Activated naive CD4-positive, alpha-beta T cell treated with Interleukin-2 at 50 U/mL for 16 hours (primary cell): ENCODE measurements around the gene CEBPB.

Experiments
- DNase-seq: peaks from one replicate; pipeline ENCODE4 v3.0.0-alpha.2; 2020

Gene CEBPB

DNA sequence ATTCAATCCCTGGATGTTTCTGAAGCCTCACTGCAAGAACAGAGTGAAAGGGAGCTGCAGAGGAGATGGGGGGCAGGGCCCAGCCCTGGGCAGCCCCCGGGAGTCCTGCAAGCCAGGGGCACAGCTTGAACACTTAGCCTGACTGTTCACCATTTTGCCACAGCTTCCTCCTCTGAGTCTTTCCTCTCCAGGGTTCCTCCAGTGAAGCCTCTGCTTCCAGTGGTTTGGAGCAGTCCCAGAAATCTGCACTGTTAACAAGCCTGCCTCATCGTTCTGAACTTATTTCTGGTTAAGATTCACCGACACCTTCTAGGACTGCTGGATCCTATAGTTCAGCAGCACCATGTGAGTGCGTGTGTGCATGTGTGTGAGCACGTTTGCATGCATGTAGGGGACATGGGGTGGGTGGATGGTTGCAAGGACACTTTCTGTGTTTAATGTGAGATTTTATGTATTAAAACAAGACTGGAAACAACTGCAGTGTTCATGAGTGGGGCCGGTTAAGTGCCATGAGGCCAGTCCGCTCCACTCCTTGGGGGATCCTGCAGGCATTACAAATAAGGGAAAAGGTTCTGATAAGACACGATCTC, 24.6 kb downstream of the CEBPB start:
- no peak for DNase-seq

DNA sequence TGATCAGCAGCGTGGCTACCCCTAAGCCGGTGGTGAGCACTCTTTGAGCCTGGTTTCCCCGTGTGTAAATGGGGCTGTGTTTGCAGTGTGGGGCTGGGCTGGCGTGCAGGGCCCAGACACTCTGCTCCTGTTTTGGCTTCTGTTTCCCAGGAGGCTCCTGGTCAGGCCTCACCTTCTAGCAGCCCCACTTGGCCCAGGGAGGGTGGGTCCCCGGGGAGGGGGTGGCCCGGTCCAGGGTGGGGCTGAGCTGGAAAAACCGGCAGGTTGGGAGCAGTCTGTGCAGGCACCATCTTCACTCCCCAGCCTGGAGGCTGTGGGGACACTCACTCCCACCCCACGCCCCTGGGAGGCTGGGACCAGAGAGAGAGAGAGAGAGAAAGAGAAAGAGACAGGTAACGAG, 25.3 kb downstream of the CEBPB start:
- no peak for DNase-seq

DNA sequence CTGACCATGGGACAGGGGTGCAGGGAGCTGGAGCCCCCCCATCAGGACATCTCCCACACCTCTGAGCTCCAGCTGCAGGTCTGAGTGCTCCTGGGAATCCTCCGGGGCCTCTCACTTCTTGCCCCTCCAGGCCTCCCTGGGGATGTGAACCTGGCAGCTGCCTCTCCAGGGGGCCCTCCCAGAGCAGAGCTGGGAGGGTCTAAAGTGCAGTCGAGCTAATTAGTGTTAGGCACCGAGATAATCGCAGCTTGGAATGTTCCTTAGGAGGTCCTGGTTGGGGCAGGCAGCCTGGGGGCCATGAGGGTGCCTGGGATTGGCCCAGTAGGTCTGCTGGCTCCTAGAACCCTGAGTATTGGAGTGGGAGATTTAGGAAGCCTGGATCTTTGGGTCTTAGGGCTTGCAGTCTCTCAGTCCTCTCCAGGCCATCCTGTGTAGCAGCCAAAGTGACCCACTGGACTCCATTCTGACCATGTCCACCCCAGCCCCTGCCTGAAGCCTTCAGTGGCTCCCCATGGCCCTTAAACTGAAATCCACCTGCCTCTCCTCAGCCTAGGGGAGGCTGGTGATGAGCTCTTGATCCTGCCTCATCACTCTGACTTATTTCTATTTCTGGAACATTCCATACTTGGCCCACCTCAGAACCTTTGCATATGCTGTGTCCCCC, 26.0 kb downstream of the CEBPB start:
- no peak for DNase-seq

DNA sequence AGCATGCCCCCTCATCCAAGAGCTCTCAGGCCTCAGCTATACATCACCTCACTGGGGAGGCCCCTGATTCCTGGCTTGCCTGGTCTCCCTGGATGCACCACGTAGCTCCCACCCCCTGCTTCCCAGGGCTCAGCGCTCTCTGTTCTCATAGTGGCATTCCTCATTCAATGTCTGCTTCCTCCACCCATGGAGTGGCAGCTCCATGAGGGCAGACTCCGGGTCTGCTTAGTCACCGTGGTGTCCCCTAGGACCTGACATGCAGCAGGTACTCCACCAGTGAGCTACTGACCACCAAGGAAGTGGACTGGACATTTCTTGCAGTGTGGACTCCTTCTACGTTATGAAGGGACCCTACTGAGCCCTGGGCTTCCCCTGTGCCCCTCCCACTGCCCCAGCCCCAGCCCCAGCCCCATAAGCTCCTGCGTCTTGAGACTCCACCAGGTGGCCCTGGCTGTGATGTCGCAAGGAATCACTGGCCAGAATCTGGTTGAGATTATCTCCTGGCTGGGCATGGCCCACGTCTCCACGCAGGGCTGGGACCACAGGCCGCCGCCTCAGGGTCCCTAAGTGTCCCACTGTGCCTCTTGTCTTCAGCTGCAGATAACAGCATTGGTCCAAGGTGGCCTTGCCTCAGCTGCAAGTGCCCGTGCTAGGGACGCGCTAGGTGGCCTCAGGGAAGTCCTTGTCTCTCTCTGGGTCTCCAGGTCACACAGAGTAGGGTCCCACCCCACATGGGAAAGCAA, 26.7 kb downstream of the CEBPB start:
- no peak for DNase-seq

DNA sequence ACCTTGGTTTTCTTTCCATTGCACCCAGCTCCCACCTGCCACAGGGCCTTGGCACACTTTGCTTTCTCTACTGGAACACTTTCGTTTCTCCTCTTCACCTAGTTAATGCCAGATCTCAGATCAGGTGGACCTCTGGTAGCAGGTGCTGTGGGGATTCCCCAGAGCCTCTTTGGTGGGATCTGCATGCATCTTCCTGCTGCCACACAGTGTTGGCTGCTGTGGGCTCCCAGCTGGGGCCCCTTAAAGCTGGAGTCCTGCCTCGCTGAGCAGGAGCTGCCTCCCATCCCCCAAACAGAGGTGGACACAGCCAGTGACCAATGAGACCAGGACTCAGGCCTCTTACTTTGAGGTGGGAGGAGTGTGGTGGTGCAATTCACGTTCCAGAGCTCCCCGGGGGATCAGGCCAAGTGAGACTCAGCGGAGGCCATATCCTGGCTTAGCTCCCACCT, 28.4 kb downstream of the CEBPB start:
- no peak for DNase-seq

DNA sequence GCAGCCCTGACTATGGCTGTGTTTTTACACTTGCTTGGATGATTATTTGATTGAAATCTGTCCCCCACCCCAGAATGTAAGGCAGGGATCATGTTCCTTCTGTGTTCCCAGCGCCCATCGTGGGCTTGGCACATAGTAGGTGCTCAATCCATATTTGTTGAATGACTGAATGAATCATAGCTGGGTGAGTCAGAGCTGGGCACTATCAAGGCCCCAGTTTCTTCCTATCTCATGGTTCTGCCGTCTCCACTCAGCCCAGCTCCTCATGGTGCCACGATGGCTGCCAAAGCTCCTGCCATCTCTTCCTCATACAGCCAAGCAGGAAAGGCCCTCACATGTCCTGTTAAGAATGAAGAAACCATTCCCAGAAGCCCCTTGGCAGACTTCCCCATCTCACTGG, 29.0 kb downstream of the CEBPB start:
- no peak for DNase-seq

DNA sequence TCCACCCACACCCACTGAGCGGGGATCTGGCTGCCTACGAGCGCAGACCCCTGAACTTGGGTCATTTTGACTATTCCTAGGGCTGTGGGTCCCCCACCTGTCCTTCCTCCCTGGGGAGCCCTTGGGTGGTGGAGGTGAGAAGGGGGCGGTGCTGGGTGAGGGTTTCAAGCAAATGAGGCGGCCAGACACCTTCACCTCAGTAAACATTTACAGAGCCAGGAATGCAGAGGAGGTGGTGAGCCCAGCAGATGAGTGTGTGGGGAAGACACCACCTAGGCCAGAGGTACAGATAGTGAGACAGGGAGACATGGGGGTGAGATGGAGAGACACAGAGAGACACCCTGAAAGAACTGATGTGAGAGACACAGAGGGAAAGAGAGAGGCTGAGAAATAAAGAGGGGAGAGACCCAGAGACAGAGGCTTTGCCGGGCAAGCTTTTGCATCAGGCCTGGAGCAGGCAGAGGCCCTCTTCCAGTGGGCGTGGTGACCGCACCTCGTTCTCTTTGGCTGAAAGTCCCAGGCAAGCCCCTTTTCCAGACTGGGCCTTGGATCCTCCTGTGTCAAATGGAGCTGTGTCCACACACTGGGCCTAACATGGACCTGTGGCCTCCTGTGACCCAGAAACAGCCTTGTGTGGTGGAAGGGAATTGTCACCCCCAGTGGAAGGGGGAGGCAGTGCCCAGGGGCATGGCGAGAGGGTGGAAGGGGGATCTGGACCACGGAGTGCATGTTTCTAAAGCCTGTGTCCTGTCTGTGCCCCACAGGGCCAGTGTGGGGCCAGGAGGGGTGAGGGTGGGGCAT, 29.7 kb downstream of the CEBPB start:
- no peak for DNase-seq

DNA sequence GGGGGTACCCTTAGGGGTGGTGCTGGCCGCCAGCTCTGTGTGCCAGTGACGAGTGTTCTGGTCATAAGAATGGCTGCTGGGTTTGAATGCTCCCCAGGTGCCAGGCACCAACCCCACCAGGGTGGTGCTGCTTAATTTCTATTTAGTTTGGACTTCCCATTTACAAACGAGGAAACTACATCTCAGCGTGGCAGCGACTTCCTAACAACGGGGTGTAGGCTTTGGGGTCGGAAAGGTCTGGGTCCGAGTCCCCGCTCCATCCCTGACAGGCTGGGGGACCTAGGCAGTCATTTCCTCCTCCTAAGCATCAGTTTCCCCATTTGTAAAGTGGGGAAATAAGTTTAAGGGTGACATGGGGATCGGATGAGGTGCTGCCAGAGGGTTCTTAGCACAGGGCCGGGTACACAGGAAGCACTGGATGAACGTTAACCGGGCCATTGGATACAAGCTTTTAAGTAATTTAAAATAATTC, 30.3 kb downstream of the CEBPB start:
- no peak for DNase-seq

DNA sequence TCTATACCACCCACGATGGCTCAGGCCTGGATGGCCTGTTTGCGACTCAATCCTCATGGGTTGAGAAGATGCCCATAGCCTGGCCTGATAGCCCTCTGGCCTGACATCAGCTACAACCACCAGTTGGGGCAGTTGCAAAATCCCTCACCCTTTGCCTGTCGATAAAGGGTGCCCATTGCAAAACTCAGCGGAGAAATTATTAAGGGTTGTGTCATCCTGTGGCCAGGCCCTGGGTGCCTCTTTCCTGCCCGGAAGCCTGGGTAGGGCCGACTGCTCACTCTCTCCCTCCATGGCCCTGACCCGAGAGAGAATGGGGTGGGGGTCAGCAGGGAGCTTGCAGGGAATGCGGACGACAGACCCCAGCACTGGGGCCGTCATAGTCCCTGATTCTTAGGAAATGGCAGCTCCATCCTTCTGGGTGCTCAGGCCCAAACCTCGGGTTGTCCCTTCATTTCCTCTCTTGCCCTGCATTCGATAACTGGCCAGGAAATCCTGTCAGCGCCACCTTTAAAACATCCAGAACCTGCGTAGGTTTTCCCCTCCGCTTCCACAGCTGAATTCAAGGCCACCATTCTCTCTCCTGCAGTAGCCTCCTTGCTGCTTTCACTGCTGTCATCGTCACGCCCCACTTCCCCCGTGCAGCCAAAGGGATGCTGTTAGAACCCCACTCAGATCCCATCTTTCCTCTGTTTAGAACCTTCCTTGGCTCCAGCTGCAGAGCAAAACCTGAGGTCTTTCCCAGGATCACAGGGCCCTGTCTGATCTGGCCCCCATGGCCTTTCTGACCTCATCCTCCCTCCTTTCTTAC, 31.1 kb downstream of the CEBPB start:
- DNase-seq: no peak

DNA sequence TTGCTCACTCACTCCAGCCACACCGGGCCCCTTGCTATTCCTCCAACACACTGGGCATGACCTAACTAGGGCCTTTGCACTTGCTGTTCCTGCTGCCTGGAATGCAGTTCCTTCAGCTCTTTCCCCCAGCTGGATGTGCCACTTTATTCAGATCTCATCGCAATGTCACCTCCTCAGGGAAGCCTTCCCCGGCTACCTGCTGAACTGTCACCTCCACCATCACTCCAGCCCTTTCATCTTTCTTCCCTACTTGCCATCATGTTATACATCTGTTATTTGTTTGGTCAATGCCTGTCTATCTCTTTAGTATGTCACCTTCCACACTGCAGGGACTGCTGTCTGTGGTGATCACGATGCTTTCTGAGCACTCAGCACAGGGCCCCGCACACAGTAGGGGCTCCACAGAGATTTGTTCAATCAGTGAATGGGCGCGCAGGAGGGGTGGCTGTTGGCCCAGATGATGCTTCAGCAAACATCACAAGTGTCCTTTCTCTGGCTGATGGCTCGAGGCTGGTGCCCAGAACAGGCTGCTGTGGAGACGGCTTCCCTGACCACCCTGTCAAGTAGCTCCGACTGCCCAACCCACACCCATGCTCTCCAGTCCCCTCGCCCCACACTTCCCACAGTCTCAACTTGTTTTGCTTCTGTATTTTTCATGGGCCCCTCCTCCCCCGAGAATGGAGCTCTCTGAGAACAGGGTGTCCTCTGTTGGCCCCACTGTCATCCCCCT, 31.8 kb downstream of the CEBPB start:
- no peak for DNase-seq

DNA sequence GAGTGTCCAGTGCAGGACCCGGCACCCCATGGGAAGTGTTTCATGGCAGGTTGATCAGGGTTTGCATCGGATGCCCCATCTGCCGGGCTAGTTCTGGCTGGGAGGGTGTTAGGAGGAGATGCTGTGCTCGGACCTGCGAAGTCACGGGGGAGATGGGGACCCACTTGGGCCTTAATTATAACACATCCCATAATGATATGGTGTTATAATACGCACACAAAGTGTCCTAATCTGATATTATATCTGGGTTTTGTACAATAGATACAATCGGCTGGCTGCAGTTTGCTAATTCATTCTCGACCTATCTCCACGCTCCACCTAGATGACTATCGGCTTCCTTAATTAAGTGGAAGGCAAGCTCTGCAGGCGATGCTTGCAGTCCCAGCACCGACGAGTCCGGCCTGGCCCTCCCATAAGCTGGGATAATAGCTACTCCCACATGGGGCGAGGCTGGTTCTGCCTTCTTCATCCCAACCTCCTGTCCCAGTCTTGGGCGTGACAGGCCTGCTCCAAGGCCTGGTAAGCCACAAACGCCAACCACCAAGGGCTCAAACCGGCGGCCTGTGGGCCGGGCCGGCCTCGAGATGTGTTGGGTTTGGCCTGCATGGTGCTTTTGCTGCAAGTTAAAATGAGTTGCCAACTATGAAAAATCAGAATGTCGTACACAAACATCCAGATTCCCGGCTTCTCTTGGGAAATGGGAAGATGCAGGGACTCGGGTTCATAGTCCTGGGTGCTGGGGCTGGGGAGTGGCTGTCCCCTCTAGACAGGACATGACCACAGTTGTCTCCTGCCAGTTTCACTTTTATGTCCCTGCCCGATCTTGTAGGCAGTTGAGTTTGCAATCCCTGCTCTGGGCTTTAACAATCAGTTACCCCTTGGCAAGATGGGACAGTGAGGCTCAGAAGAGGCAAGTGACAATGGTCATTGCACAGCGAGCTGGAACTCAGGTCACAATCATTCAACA, 32.7 kb downstream of the CEBPB start:
- no peak for DNase-seq

DNA sequence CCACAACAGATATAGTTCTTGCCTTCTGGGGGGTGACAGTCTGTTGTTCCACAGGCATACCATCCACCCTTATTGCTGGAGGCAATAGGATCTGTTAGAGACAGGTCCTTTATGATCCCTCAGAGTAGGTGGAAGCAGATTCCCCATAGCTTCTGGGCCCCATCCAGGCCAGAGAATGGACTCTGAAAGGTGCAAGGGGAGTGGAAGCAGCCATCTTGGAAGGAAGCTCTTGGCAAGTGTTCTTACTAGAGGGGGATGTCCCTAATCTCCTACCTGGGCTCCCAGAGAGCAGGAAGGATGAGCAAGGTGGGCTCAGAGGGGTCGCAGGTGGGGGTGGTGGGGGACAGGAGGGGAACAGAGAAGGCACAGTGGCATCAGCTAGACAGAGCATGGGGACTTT, 33.4 kb downstream of the CEBPB start:
- no peak for DNase-seq

DNA sequence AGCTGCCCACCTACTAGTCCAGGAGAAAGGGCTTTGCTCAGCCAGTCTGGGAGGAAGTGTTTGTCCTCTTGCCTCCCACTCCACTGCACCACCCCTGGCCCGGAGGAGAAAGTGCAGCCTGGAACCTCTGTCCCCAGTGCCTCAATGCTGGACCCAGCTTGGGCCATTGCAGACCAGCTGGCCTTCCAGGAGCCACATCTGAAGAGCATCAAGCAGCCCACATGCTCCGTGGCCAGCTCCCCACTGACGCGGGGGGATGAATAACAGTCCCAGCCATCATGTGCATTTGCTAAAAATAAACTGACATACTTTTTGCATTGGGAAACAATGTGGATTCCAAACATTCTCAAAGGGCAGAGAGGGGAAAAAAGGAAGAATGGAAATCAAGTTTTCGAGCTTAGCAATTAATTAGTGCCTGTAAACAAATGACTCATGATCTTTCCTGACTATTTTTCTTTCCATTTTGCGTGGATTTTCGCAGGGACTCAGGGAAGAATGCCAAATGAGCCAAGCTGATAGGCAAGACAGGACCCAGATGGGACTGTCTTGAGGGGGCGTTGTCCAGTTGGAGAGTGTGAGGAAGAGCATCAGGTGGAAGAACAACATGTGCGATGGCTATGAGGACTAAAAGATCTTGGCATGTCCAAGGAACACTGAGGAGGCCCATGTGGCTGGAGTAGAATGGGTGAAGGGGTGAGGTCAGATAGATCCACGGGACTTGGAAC, 34.1 kb downstream of the CEBPB start:
- no peak for DNase-seq

DNA sequence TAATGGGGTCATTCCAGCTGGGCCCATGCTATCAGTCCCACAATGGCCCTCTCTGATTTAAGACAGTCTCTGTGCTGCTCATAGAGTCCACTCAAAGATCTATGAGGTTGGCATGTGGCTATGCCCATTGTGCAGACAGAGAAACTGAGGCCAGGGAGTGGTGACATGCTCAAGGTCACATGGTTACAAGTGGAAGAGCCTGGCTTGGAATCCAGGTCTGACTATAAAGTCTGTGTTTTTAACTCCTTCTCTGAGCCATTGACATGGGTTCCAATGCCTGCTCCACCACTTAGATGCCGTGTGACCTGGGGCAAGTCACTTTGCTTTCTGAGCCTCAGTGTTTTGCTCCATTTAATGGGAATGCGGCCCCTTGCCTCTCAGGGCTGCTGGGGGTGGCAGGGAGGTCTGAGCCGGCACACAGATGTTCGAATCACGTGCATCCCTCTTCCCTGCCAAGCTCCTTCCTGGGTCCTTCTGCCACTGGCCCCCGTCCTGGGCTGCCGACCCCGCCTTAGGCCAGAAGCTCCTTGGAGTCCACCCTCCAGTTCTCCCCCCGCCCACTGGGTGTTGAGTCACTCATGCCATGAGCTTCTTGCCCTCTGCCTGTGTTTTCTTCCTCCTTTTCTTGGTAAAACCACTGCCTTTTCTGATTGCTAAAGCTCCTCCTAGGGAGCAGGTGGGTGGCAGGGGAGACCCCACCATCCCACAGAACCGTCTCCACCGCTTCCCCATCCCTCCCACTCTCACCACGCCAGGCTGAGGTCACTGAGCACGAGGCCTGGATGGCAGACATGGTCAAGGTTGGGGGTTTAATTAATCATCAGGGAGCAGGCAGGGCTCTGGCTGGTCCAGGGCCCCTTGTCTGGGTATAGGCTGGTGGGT, 35.7 kb downstream of the CEBPB start:
- DNase-seq: no peak

DNA sequence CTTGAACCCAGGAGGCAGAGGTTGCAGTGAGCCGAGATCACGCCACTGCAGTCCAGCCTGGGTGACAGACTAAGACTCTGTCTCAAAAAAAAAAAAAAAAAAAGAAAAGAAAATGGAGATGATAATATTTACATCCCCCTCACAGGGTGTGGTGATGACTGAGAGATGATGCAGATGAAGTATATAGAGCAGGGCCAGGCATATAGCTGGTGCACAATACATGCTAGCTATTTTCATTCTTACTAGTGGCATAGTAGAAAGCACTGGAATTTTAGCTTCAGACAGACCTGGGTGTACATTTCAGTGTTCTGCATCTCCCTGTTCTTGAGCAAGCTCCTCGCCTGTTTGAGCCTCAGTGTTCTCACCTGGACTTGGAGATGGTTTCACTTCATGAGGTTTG, 36.9 kb downstream of the CEBPB start:
- no peak for DNase-seq

DNA sequence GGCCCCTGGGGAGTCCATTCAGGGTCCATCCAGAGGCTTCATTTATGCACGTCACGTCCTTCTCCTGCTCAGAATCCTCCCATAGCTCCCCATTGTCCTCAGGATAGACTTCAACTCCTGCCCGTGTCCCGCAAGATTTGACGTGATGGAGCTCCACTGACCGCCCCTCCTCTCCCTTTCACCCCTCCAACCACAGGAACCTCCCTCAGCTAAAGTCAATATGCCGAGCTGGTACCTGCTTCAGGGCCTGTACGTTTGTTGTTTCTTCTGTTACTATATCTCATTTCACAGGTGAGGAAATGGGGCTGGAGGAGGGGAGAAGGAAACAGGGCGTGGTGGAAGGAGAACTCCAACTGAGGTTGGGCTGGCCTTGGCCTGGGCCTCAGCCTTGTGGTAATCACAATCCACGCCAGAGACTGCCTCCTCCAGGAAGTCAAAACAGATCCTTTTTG, 38.6 kb downstream of the CEBPB start:
- no peak for DNase-seq

DNA sequence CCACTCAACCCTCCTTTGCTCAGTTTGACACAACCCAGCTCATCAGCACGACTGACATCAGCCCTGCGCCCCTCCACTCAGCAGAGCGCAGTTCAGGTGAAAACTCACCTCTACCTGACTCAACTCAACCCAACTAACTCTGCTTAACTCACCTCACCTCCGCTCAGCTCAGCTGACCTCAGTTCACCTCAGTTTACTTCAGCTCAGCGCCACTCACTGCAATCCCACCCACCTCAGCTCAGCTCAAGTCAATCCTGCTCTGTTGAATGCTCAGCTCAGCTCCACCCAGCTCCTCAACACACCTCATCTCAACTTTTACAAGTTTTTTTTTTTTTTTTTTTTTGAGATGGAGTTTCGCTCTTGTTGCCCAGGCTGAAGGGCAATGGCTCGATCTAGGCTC, 39.6 kb downstream of the CEBPB start:
- no peak for DNase-seq

DNA sequence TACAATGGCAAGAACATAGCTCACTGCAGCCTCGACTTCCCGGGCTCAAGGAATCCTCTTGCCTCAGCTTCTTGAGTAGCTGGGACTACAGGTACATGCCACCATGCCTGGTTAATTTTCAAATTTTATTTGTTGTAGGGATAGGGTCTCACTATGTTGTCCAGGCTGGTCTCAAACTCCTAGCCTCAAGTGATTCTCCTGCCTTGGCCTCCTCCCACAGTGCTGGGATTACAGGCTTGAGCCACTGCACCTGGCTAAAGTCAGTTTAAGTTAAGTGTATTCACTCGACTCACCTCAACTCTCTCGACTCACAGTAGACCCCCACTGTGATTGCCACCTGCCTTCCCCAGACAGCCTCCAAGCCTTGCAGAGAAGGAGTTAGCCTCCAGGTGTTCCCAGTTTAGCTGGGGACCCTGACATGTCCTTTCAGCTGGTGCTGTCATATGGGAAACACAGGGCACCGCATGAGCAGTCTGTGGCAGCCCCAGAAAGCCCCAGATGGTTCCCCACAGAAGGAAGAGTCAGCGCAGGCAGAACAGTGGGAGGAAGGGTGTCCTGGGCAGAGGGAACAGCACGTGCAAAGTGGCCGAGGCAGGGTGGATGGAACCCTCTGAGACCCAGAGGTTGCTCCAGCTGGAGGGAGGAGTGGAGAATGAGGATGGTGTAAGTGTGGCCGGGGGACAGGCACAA, 40.4 kb downstream of the CEBPB start:
- no peak for DNase-seq
